ENCODE data around the gene TUBAL3.

DNA sequence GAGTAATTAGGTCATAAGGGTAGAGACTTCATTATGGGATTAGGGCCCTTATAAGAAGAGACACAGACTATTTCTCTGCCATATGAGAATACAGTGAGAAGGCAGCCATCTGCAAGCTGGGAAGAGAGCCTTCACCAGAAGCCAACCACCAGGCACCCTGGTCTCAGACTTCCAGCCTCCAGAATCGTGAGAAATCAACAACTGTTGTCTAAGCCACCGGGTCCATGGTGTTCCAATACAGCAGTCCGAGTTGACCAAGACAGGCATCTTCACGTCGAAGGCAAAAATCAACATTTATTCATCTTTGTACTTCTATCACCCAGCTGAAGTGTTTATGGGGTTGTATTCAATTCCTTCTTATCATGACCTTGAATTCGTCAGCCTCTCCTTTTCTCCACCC is 5.3 kb downstream of the TUBAL3 start:
- TF ChIP-seq, protein P1, sequence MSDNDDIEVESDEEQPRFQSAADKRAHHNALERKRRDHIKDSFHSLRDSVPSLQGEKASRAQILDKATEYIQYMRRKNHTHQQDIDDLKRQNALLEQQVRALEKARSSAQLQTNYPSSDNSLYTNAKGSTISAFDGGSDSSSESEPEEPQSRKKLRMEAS (CRISPR knock-in tag; IDR thresholded peaks at IDR 0.05): no peak
- TF ChIP-seq, protein P2, sequence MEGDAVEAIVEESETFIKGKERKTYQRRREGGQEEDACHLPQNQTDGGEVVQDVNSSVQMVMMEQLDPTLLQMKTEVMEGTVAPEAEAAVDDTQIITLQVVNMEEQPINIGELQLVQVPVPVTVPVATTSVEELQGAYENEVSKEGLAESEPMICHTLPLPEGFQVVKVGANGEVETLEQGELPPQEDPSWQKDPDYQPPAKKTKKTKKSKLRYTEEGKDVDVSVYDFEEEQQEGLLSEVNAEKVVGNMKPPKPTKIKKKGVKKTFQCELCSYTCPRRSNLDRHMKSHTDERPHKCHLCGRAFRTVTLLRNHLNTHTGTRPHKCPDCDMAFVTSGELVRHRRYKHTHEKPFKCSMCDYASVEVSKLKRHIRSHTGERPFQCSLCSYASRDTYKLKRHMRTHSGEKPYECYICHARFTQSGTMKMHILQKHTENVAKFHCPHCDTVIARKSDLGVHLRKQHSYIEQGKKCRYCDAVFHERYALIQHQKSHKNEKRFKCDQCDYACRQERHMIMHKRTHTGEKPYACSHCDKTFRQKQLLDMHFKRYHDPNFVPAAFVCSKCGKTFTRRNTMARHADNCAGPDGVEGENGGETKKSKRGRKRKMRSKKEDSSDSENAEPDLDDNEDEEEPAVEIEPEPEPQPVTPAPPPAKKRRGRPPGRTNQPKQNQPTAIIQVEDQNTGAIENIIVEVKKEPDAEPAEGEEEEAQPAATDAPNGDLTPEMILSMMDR (IDR thresholded peaks at IDR 0.05): no peak
- TF ChIP-seq CBFB (CRISPR knock-in tag; IDR thresholded peaks at IDR 0.05; ENCODE audit: low read depth) (no peak), JUN (CRISPR knock-in tag; IDR thresholded peaks at IDR 0.05) (no peak), NFYB (CRISPR knock-in tag; conservative IDR thresholded peaks at IDR 0.05; ENCODE audit: low read depth) (no peak), CREM (CRISPR knock-in tag; IDR thresholded peaks at IDR 0.05) (no peak), FOXJ3 (CRISPR knock-in tag; IDR thresholded peaks at IDR 0.05; ENCODE audit: borderline replicate concordance) (no peak), FOXP1 (CRISPR knock-in tag; IDR thresholded peaks at IDR 0.05; ENCODE audit: borderline replicate concordance) (no peak)
- TF ChIP-seq, protein P3, sequence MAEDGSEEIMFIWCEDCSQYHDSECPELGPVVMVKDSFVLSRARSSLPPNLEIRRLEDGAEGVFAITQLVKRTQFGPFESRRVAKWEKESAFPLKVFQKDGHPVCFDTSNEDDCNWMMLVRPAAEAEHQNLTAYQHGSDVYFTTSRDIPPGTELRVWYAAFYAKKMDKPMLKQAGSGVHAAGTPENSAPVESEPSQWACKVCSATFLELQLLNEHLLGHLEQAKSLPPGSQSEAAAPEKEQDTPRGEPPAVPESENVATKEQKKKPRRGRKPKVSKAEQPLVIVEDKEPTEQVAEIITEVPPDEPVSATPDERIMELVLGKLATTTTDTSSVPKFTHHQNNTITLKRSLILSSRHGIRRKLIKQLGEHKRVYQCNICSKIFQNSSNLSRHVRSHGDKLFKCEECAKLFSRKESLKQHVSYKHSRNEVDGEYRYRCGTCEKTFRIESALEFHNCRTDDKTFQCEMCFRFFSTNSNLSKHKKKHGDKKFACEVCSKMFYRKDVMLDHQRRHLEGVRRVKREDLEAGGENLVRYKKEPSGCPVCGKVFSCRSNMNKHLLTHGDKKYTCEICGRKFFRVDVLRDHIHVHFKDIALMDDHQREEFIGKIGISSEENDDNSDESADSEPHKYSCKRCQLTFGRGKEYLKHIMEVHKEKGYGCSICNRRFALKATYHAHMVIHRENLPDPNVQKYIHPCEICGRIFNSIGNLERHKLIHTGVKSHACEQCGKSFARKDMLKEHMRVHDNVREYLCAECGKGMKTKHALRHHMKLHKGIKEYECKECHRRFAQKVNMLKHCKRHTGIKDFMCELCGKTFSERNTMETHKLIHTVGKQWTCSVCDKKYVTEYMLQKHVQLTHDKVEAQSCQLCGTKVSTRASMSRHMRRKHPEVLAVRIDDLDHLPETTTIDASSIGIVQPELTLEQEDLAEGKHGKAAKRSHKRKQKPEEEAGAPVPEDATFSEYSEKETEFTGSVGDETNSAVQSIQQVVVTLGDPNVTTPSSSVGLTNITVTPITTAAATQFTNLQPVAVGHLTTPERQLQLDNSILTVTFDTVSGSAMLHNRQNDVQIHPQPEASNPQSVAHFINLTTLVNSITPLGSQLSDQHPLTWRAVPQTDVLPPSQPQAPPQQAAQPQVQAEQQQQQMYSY (CRISPR knock-in tag; IDR thresholded peaks at IDR 0.05): no peak
- TF ChIP-seq, protein P4, sequence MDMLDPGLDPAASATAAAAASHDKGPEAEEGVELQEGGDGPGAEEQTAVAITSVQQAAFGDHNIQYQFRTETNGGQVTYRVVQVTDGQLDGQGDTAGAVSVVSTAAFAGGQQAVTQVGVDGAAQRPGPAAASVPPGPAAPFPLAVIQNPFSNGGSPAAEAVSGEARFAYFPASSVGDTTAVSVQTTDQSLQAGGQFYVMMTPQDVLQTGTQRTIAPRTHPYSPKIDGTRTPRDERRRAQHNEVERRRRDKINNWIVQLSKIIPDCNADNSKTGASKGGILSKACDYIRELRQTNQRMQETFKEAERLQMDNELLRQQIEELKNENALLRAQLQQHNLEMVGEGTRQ (CRISPR knock-in tag; IDR thresholded peaks at IDR 0.05): no peak
- TF ChIP-seq, protein P5, sequence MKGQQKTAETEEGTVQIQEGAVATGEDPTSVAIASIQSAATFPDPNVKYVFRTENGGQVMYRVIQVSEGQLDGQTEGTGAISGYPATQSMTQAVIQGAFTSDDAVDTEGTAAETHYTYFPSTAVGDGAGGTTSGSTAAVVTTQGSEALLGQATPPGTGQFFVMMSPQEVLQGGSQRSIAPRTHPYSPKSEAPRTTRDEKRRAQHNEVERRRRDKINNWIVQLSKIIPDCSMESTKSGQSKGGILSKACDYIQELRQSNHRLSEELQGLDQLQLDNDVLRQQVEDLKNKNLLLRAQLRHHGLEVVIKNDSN (CRISPR knock-in tag; IDR thresholded peaks at IDR 0.05): no peak

Data from WTC11 (cell line).